GOT3 (cell line): ENCODE results near the gene DHDH.
"Not testable (repeated sequence)": the region's sequence is repeated elsewhere in the genome, so short reads cannot be mapped to it uniquely, and the experiment has no call there.

Experiments used
- DNase-seq: peaks from one replicate; lab custom pipeline; 2025; ENCODE audit warnings: mixed read lengths; lab: John Stamatoyannopoulos, UW

DHDH gene

GRCh38 chr19:48915757-48916156 is 17.7 kb upstream of the DHDH start:
- no peak for DNase-seq

- no peak for DNase-seq
Observed at GRCh38 chr19:48918071-48918470, 15.4 kb upstream of the DHDH start.

DNA sequence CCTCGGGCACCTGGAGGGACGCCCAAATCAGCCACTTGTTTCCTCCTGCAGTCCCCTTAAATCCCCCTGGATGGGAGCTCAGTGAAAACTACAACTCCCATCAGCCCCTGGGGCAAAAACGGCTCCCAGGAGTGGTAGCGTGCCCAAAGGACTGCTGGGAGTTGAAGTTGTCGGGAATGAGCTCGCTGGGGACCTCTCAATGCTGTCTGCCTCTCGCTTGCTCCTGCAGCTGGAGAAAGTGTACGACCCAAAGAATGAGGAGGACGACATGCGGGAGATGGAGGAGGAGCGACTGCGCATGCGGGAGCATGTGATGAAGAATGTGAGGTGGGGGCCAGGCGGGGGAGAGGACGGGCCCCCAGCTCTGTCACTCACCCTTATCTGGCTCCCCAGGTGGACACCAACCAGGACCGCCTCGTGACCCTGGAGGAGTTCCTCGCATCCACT is 14.7 kb upstream of the DHDH start:
- no peak for DNase-seq

- not testable (repeated sequence) for DNase-seq
Observed at GRCh38 chr19:48919271-48919670, 14.2 kb upstream of the DHDH start.

DNA sequence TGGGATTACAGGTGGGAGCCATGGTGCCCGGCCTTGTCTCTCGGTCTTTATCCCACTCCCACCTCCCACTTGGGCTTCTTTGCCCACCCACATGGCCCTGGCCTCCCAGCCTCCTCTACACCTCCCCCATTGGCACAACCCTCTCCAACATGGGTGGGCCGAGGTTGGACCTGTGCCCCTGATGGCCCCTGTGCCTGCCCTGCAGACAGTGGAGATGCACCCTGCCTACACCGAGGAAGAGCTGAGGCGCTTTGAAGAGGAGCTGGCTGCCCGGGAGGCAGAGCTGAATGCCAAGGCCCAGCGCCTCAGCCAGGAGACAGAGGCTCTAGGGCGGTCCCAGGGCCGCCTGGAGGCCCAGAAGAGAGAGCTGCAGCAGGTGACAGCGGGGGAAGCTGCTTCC is 12.6 kb upstream of the DHDH start:
- no peak for DNase-seq

DNA sequence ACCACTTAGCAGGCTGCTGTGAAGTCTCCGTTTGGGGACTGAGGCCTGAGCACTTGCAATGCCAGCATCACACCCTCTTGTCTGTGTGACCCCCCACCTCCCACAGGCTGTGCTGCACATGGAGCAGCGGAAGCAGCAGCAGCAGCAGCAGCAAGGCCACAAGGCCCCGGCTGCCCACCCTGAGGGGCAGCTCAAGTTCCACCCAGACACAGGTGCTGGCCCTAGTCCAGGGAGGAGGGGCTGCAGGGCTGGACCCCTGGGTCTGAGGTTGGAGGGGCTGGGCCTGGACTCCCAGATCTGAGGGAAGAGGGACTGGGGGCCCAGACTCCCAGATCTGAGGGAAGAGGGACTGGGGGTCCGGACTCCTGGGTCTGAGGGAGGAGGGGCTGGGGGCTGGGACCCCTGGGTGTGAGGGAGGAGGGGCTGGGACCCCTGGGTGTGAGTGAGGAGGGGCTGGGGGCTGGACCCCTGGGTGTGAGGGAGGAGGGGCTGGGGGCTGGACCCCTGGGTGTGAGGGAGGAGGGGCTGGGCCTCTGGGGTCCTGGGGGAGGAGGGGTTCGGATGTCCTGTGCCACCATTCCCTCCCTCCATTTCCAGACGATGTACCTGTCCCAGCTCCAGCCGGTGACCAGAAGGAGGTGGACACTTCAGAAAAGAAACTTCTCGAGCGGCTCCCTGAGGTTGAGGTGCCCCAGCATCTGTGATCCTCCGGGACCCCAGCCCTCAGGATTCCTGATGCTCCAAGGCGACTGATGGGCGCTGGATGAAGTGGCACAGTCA is 11.6 kb upstream of the DHDH start:
- DNase-seq, result no peak

DNA sequence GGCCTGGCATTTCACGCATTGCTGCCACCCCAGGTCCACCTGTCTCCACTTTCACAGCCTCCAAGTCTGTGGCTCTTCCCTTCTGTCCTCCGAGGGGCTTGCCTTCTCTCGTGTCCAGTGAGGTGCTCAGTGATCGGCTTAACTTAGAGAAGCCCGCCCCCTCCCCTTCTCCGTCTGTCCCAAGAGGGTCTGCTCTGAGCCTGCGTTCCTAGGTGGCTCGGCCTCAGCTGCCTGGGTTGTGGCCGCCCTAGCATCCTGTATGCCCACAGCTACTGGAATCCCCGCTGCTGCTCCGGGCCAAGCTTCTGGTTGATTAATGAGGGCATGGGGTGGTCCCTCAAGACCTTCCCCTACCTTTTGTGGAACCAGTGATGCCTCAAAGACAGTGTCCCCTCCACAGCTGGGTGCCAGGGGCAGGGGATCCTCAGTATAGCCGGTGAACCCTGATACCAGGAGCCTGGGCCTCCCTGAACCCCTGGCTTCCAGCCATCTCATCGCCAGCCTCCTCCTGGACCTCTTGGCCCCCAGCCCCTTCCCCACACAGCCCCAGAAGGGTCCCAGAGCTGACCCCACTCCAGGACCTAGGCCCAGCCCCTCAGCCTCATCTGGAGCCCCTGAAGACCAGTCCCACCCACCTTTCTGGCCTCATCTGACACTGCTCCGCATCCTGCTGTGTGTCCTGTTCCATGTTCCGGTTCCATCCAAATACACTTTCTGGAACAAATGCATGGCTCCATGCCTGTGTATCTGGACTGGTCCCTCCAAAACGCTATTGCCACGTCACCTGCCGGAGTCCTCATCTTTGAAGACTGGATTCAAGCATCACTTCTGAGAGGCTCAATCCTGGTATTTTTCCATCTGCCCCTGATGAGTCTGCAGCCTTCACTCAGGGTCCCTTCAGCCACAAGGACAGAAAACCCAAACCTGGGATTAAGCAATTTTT is 10.7 kb upstream of the DHDH start:
- no peak for DNase-seq

- no peak for DNase-seq
Observed at GRCh38 chr19:48925240-48925843, 8.2 kb upstream of the DHDH start.

- DNase-seq, result not testable (repeated sequence)
Observed at GRCh38 chr19:48925890-48926289, 7.6 kb upstream of the DHDH start.

DNA sequence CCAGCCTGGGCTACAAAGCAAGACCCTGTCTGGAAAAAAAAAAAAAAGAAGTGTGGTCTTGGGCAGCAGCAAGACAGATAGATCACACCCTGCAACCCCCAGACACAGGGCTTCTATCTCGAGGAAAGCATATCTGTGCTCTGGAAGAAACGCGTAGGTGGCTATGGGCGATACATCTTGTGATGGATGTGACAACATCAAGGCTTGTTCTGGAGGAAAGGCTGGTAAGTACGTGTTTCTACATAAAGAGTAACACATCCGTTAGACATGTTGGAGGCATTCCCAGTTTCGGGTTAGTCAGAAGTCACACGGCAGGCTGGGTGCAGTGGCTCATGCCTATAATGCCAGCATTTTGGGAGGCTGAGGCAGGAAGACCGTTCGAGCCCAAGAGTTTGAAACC is 6.6 kb upstream of the DHDH start:
- peak; percentile 22 for DNase-seq

DNA sequence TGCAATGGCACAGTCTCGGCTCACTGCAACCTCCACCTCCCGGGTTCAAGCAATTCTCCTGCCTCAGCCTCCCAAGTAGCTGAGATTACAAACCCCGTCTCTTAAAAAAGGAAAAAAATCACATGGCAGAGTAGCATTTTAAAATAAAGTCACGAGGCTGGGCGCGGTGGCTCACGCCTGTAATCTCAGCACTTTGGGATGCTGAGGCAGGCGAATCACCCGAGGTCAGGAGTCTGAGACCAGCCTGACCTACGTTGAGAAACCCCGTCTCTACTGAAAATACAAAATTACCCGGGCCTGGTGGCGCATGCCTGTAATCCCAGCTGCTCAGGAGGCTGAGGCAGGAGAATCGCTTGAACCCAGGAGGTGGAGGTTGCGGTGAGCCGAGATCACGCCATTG is 5.8 kb upstream of the DHDH start:
- not testable (repeated sequence) for DNase-seq

GRCh38 chr19:48928164-48929025 is 5.1 kb upstream of the DHDH start:
- DNase-seq, result no peak

DNA sequence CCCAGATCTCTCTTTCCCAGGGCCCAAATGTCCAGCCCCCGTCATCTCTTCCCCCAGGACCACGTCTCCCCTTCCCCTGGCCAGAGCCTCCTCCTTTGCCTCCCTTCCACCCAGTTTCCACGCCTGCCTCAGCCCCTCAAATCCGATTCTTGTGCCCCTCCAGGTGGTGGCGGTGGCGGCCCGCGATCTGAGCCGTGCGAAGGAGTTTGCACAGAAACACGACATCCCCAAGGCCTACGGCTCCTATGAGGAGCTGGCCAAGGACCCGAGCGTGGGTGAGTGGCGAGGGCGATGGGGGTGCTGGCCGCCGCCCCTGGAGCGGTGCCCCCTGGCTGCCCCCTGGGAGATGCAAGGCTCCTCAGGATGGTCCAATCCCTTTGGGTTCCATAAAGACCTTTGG is 1.3 kb downstream of the DHDH start:
- no peak for DNase-seq

DNA sequence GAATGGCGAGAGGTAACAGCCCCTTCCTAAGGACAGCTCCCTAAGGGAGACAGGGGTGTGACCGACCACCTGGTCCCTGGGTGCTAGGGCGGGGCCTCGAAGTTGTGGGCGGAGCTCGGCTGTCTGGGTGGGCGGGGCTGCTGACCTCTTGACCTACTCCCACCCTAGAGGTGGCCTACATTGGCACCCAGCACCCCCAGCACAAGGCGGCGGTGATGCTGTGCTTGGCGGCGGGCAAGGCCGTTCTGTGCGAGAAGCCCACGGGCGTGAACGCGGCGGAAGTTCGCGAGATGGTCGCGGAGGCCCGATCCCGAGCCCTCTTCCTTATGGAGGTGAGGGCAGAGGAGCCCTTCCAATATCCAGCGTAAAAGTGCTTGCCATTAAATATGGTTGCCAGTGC is 2.4 kb downstream of the DHDH start:
- no peak for DNase-seq

- no peak for DNase-seq
Observed at GRCh38 chr19:48938256-48938655, 4.8 kb downstream of the DHDH start.

GRCh38 chr19:48940902-48941301 is 7.4 kb downstream of the DHDH start:
- DNase-seq, result no peak

DNA sequence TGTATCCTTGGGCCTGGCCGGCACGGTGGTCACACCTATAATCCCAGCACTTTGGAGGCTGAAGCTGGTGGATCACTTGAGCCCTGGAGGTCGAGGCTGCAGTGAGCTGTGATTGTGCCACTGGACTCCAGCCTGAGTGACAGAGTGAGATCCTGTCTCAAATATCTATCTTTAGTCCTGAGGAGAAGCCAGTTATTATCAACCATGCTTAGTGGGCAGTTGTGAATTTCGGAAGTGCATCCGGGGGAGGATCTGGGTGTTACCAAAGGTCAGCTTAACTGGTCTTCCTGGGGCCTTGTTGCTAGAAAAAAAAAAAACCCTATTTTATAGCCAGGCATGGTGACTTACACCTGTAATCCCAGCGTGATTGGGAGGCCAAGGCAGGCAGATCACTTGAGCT is 9.6 kb downstream of the DHDH start:
- DNase-seq, result no peak

GRCh38 chr19:48945415-48945814 is 11.9 kb downstream of the DHDH start:
- DNase-seq, result no peak

DNA sequence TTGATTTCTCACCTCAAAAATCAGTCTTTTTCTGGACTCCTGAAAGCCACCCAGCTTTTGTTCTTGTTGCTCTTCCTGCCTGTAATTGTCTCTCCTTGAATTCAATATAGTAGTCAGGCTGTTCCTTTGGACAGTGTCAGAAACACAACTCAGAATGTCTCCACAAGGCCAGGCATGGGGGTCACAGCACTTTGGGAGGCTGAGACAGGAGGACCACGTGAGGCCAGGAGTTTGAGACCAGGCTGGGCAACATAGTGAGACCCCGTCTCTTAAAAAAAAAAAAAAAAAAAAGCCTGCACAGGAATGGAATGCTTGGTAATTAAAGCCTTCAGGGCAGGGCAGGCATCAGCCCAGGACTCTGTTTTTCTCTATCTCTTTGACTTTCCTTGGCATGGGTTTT is 12.3 kb downstream of the DHDH start:
- no peak for DNase-seq

DNA sequence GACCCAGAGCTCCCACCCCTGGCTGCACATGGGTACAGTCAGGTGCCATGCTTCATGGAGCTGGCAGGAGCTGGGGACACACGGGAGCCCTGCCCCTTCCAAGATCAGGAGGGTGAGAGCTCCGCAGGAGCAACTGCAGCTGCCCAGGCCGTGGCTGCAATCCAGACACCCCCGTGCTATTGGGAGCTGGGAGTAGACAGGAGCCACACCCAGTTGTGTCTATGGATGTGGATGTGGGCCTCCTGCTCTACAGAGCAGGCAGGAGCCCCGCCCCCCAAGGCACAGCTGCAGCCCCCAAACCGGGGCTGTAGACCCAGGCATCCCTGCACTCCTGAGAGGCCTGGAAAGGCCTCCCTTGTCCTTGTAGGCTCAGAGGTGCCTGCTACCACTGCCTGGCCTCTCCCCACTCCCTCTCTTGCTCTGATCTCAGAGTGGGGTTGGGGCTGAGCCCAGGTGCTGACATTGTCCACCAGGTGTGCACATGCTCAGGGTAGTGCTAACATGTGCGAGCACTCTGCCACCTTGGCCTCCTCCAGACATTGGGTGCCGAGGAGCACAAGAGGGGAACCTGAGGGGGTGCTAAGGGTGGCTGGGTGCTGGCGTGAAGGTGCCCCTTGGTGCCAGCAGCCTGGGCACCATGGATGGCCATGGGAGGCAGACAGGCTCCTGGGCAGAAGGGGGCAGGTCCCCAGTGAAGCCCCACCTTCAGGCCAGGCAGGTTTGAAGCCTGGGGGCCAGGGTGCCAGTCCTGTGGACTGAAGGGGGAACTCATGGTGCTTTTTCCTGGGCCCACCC is 13.2 kb downstream of the DHDH start:
- no peak for DNase-seq

DNA sequence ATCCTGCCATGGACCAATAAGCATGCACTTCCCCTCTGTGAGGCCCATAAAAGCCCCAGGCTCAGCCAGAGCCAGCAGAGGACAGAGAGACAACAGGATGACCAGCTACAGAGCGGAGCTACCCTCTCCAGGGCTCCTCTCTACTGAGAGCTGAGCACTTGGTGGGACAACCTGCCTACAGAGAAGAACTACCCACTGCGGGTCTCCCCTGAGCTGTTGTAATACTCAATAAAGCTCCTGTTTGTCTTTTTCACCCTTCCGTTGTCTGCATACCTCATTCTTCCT is 13.7 kb downstream of the DHDH start:
- DNase-seq, result no peak
